OCI-LY7 (cell line): ENCODE measurements around the gene ZBTB42. TPM values are rescaled to one million over a fixed set of nuclear protein-coding genes. Genes with fewer than 3 reads are reported as not detected.

ENCODE experiments used
- BruUV-seq: library from RNA; stranded (reverse); fragments of 400-500 nt; replicated peaks from 2 replicates; lab custom pipeline; 2021; lab: Mats Ljungman, UMichigan
- CTCF ChIA-PET: fragments of 300-600 bp; sonication (Branson Sonifier 250); formaldehyde crosslinking; loops from one replicate; lab custom pipeline; 2022; ENCODE audit warnings: antibody characterized with exemption; ENCODE audit not compliant: unreplicated experiment; lab: Charles Lee
- POLR2A ChIA-PET: fragments of 300-600 bp; sonication (Branson Sonifier 250); formaldehyde crosslinking; loops from one replicate; lab custom pipeline; 2022; ENCODE audit warnings: antibody characterized with exemption; lab: Charles Lee
- DNase-seq: peaks from one replicate; pipeline ENCODE4 v3.0.0-alpha.2; 2015; ENCODE audit warnings: low spot score
- H2AFZ ChIP-seq: fragments of 200-600 bp; sonication (generic), shearing (Covaris generic); 2 replicates; pipeline ENCODE4 v1.6.1; 2014; ENCODE audit warnings: mild to moderate bottlenecking, antibody characterized with exemption, low read length, moderate library complexity
- H3K27ac ChIP-seq: fragments of 200-600 bp; sonication (generic); 2 replicates; pipeline ENCODE4 v1.5.1; 2014; ENCODE audit warnings: mixed run types, low read depth, mild to moderate bottlenecking, moderate library complexity, low read length, inconsistent platforms; ENCODE audit not compliant: poor library complexity, severe bottlenecking
- H3K36me3 ChIP-seq: fragments of 200-600 bp; sonication (generic); 2 replicates; pipeline ENCODE4 v1.6.1; 2014; ENCODE audit warnings: mild to moderate bottlenecking, antibody characterized with exemption, low read length, moderate library complexity, mixed read lengths; ENCODE audit not compliant: insufficient read depth
- H3K4me1 ChIP-seq: fragments of 200-600 bp; sonication (generic); 2 replicates; pipeline ENCODE4 v1.5.1; 2014; ENCODE audit warnings: mild to moderate bottlenecking, low read length; ENCODE audit not compliant: insufficient read depth, poor library complexity, severe bottlenecking
- H3K4me2 ChIP-seq: fragments of 200-600 bp; sonication (generic); 2 replicates; pipeline ENCODE4 v1.6.1; 2014; ENCODE audit warnings: mild to moderate bottlenecking, low read length
- H3K4me3 ChIP-seq: fragments of 200-600 bp; sonication (generic); 2 replicates; pipeline ENCODE4 v1.5.1; 2014; ENCODE audit warnings: mild to moderate bottlenecking, low read depth, low read length; ENCODE audit not compliant: poor library complexity, severe bottlenecking
- H3K79me2 ChIP-seq: fragments of 200-600 bp; sonication (generic); 2 replicates; pipeline ENCODE4 v1.6.1; 2016; ENCODE audit warnings: low read depth, mild to moderate bottlenecking, low read length, moderate library complexity, mixed read lengths; ENCODE audit not compliant: insufficient read depth
- H3K9me2 ChIP-seq: fragments of 200-600 bp; sonication (generic); 2 replicates; pipeline ENCODE4 v1.6.1; 2016; ENCODE audit warnings: mild to moderate bottlenecking, low read length, mixed read lengths; ENCODE audit not compliant: insufficient read depth
- H3K9me3 ChIP-seq: fragments of 200-600 bp; sonication (generic); 2 replicates; pipeline ENCODE4 v1.6.1; 2014; ENCODE audit warnings: mild to moderate bottlenecking, mixed run types, low read length, mixed read lengths
- H4K20me1 ChIP-seq: fragments of 200-600 bp; sonication (generic); 2 replicates; pipeline ENCODE4 v1.6.1; 2014; ENCODE audit warnings: mild to moderate bottlenecking, antibody characterized with exemption, low read length, moderate library complexity, mixed read lengths; ENCODE audit not compliant: insufficient read depth
- CTCF ChIP-seq: fragments of 200-600 bp; sonication (generic); conservative IDR thresholded peaks from 2 replicates; pipeline ENCODE4 v1.5.1; 2014; ENCODE audit warnings: mild to moderate bottlenecking, antibody characterized with exemption, low read length, moderate library complexity, mixed read lengths
- EZH2phosphoT487 ChIP-seq: fragments of 200-600 bp; sonication (generic); IDR thresholded peaks from 2 replicates; pipeline ENCODE4 v1.6.1; 2018; ENCODE audit warnings: low read depth, borderline replicate concordance, mild to moderate bottlenecking, mixed run types, antibody characterized with exemption, low read length, moderate library complexity, mixed read lengths
- intact Hi-C: fragments of 100-400 bp; cut with micrococcal nuclease; formaldehyde crosslinking; loops from one replicate; pipeline ENCODE4 v1.10.0; 2022; ENCODE audit not compliant: unreplicated experiment
- total RNA-seq, 2 experiments: library from RNA; depleted of rRNA in 1 of 2; stranded (reverse); fragments of >200 nt in 1 of 2; shearing (Covaris generic) in 1 of 2; gene quantifications; 2 replicates each; pipeline ENCODE4 v1.2.3, GENCODE V29; 2014 to 2022

ZBTB42 gene
- total RNA-seq, 2 experiments from 2014 or later = 0.98 to 1.9 TPM

- Histone ChIP-seq H3K4me1 (no peaks in the 10 kb centered on the region), H3K27ac (no peak overlapping the region), H2AFZ (no peak overlapping the region), H3K9me3 (no peaks in the 10 kb centered on the region), H3K4me2 (no peak overlapping the region), H4K20me1 (no peaks in the 10 kb centered on the region), H3K36me3 (peaks cover 3% of the 10 kb centered on the region), H3K4me3 (no peak overlapping the region), H3K9me2 (no peaks in the 10 kb centered on the region), H3K79me2 (no peaks in the 10 kb centered on the region)
- intact Hi-C loops = no loop called here
- no peak for DNase-seq
- BruUV-seq = no TSS peak
- no peak for TF ChIP-seq EZH2phosphoT487
- no peak for TF ChIP-seq CTCF
- CTCF ChIA-PET = no interaction called here
- POLR2A ChIA-PET = no interaction called here
These were observed 22.1 kb downstream of the ZBTB42 start for GRCh38 chr14:104822821-104823615.

- Histone ChIP-seq H3K27ac (no peak overlapping the region), H3K4me2 (no peak overlapping the region), H3K9me3 (no peaks in the 10 kb centered on the region), H3K4me3 (no peak overlapping the region), H4K20me1 (no peaks in the 10 kb centered on the region), H2AFZ (no peak overlapping the region), H3K9me2 (no peaks in the 10 kb centered on the region), H3K36me3 (no peaks in the 10 kb centered on the region), H3K79me2 (no peaks in the 10 kb centered on the region), H3K4me1 (no peaks in the 10 kb centered on the region)
- POLR2A ChIA-PET = no interaction called here
- no peak for DNase-seq
- TF ChIP-seq CTCF (no peak), EZH2phosphoT487 (no peak)
- BruUV-seq = no TSS peak
- CTCF ChIA-PET = no interaction called here
- intact Hi-C loops = no loop called here
These were observed 23.6 kb downstream of the ZBTB42 start for GRCh38 chr14:104824353-104824997.
